ENCODE results near the gene RIN2.

Gene RIN2

GRCh38 chr20:19758133-19758500 is at the start of gene RIN2:
TSS of gene RIN2 (plus strand) at chr20:19758258. CDS start at chr20:19889602, 131,344 bp downstream.
- no peak for DNase-seq

DNA sequence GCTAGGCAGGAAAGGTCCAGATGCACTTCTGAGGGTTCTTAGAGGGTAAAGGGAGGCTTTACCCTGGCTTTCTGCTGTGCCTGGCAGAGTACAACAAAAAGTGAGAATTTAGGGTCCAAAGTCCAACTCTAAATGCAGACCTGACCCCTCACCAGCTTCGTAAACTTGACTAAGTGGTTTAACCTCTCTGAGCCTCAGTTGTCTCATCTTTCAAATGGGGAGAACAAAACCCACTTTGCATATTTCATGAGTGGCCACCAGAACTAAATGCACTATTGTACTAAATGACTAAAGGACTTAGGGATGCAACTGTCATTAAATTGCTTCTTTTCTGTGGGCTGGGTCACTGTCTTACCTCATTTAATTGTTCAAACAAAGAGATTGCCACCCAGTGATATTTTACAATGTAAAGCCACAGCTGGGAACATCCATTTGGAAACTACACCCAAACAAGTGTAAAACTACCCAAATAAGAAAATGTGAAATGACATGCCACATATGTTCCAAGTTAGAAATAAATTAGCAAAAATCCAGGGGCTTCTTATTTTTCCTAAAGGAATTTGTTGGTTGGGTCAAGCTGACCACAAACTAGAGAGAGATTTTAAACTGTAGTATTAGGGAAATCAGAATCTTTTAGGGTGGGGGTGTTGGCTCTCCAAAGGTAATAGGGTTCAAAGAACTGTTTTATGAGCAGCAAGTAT is 48.3 kb upstream of the RIN2 start:
- DNase-seq, result no peak

DNA sequence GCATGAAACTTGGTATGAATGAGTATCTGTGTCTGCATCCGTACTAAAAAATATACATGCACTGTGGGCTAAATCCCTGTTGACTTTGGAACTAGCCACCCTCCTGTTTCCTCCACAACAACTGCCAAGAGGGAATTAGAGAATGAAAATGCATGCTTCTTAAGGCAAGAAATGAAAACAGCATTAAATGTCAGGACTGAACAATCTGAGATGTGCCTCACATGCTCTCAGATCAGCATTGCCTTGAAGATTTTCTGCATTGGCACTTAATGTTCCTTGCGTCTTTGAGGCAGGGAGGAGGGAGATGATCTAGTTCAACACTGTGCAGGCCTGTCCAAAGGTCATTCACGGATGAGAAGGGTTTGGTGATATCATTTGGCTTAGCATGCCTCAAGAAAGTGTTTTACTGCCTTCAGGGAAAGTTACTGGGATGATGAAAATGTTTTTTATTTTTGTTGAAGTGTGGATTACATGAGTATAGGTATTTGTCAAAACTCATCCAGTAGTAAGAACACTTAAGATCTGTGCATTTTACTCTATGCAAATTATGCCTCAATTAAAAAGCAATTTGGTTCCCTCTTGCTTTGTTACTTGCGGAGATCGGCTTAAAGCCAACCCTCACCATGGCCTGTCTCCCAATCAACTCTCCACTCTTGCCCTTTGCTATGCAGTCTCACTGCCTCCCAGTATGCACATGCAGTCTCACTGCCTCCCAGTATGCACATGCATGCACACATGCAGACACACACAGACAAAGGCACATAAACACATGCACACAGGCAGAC is 47.5 kb upstream of the RIN2 start:
- no peak for DNase-seq

DNA sequence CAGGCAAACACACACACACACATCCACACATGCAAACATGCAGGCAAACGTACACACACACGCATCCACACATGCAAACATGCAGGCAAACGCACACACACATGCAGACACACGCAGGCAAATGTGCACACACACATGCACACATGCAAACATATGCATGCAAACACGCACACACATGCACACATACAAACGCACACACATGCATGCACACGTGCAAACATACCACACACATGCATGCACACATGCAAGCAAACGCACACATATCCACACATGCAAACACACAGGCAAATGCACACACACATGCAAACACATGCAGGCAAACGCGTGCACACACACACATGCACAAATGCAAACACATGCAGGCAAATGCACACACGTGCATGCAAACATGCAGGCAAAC is 46.9 kb upstream of the RIN2 start:
- no peak for DNase-seq

GRCh38 chr20:19712721-19713260 is 45.3 kb upstream of the RIN2 start:
- DNase-seq, result no peak

DNA sequence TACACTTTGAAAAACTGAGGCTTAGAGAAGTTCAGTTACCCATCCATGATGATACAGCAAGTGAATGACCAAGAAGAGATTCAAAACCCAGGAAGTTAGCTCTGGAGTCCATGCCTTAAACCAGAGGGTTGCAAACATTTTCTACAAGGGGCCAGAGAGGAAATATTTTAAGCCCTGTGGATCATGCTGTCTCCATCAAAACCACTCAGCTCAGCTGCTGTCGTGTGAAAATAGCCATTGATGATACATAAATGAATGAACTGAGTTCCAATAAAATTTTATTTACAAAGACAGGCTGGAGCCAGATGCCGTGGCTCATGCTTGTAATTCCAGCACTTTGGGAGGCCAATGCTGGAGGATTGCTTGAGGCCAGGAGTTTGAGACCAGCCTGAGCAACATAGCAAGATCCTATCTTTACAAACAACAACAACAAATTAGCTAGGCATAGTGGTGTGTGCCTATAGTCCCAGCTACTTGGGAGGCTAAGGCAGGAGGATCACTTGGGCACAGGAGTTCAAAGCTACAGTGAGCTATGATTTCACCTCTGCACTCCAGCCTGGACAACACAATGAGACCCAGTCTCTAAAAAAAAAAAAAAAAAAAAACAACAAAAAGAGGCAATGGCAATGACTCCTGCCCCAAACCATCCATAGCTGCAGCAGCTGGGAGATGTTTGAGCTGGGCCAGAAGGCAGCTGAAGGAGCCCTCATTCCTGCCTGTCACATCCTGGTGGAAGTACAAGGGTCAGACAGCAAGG is 44.1 kb upstream of the RIN2 start:
- no peak for DNase-seq

DNA sequence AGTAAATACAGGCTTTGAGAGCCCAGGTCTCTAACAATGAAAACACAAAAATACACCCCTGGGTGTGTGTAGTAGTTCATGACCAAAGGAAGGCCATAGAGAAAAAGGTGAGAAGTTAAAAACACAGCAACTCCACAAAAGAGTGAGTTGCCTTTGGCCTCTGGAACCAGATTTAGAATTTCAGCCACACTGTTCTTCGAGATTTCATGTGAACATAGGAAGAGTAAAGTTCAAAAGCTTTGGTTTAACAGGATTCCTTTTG is 43.5 kb upstream of the RIN2 start:
- DNase-seq, result no peak

DNA sequence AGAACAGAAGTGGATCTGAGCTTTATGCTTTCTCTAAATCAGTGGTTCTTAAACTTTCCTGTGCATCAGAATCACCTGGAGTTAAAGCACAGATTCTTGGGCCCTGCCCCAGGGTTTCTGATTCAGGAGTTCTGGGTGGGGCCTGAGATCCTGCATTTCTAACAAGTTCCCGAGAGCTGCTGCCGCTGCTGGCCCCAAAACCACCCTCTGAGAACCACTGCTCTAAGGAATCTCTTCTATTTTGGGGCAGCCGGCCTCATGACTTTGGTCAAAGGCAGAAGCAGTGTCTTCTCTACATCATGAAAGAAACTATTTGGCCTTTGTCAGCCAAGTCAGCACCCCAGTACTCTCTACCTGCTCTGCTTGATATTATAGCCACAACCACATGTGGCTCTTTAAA is 42.1 kb upstream of the RIN2 start:
- DNase-seq, result no peak

DNA sequence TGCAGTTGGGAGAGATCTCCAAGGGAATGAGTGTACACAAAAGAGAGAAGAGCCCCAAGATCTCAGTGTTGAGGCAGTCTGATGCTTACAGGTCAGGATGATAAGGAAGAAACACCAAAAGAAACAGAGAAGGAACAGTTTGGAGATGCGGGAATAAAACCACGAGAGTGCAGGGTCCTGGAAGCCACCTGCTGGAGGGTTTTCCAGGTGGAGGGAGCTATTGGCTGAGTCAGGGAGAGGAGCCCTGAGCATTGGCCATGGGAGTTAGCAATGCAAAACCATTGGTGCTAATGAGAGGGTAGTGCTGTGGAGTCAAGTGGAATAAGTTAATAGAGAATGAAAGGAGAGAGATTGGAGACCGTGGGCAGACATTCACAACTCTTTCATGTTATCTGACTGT is 39.2 kb upstream of the RIN2 start:
- no peak for DNase-seq

GRCh38 chr20:19720991-19721390 is 37.1 kb upstream of the RIN2 start:
- DNase-seq, result no peak

- DNase-seq, result no peak
Measured at GRCh38 chr20:19723051-19723450, 35.0 kb upstream of the RIN2 start.

- DNase-seq, result no peak
Measured at GRCh38 chr20:19723813-19724430, 34.1 kb upstream of the RIN2 start.

DNA sequence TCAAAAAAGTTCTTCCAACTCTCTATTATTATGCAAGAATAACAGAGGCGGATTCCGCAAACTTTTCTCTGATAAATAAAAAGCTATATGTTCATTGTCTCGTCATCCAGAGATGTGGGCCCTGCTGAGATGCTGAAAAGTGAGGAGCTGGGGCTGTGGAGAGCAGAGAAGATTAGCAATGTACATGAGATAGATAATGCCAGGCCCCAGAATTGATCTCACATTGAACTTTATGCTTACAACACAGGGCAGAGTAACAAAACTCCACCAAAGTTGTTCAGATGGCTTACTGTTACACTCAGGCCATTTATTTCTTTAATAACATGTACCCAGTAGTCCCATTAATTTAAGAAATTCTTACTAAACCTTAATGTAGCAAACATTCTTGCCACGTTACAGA is 32.7 kb upstream of the RIN2 start:
- no peak for DNase-seq

- no peak for DNase-seq
Measured at GRCh38 chr20:19725814-19726525, 32.1 kb upstream of the RIN2 start.

GRCh38 chr20:19727251-19727847 is 30.7 kb upstream of the RIN2 start:
- no peak for DNase-seq

GRCh38 chr20:19729672-19730071 is 28.4 kb upstream of the RIN2 start:
- DNase-seq, result no peak

DNA sequence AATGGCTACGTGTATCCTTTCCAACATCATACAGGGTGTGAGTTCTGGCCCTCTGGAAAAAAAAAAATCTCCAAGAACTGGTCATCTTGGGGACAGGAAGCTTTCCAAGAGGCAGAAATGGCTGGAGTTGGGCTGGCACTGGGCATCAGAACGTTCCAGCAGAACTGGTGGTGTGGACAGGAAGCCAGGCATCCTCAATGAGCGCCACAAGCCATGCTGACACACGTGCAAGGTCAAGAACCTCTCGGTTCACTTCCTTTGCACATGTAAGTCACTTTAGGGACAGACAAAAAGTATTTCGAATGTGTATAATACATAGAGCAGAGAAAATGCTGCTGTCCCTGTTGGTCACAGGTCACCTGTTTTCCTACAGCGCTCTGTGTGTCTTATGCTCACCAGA is 27.4 kb upstream of the RIN2 start:
- no peak for DNase-seq

DNA sequence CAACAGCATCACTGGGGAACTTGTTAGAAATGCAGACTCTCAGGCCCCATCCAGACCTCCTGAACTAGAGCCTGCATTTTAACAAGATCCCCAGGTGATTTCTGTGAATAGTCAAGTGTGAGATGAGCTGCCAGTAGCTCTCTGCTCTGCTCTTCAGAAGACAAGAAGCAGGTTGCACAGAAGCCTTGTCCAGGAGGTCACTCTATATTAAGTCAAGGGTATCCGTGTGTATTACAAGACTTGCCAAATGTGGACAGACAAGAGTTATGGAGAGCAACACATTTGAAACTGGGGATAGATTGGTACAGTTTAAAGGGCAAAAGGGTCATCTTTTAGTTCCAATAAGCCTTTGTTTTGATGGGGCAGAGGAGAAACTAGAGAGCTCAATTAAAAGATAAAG is 23.2 kb upstream of the RIN2 start:
- DNase-seq, result no peak

GRCh38 chr20:19735446-19735845 is 22.6 kb upstream of the RIN2 start:
- no peak for DNase-seq

DNA sequence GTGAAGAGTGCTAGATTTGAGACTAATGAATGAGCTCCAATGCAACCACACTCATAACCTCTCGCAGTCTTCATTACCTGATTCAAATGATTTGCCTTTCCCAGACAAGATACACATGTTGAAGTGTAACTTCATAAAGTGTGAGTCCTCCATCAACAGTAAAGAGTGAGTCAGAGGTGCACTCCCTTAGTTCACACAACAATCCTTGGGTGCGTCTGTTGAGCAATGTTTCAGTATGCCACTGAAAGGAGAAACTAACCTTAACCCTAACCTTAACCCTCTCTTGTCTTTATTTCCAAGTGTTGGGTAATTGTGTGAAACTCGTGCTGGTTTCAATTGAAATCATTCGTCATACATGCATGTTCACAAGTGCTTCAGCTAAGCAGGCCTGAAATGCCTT is 21.0 kb upstream of the RIN2 start:
- no peak for DNase-seq

DNA sequence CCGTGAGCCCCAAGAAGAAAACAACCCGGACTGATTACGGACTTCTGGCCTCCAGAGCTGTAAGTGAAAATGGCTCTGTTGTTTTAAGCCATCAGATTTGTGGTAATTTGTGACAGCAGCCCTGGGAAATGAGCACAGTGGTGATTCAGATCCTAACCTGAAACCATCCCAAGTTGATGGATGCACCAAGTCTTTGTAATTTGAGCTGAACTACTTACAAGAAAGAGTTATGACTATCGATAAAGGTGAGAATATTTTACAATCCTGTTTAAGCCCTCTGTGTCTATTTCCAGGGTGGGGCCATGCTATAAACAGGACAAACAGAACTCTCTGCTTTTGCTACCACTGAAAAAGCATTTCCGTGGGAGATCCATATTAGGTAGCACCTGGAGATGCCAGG is 19.1 kb upstream of the RIN2 start:
- DNase-seq, result no peak

- no peak for DNase-seq
Measured at GRCh38 chr20:19739351-19739750, 18.7 kb upstream of the RIN2 start.
